Stomach (tissue), 9 donors: ENCODE data around the gene NFKBIA. TPM values are rescaled to one million over a fixed set of nuclear protein-coding genes. Genes with fewer than 3 reads are reported as not detected.
A peak's percentile ranks its signal among the peaks of the same experiment; 100 is the strongest.

ENCODE experiments used
- DNase-seq, 2 donors: peaks; one replicate each; pipeline versions ENCODE4 v3.0.0 to v3.0.0-alpha.2; 2013 to 2019
- H3K27ac ChIP-seq, 5 donors: fragments of 200-600 bp in 4 of 5; sonication (generic) in 4 of 5; one replicate each; pipeline ENCODE4 v1.5.1; 2013 to 2019; ENCODE audit warnings: mild to moderate bottlenecking in 1 of 5, moderate library complexity in 1 of 5
- H3K27me3 ChIP-seq, 3 donors: fragments of 200-600 bp; sonication (generic); one replicate each; pipeline ENCODE4 v1.5.1; 2017 to 2019; ENCODE audit warnings: mixed run types in 1 of 3
- H3K36me3 ChIP-seq, 4 donors: fragments of 200-600 bp; sonication (generic); 1 replicate in 3 of 4; 2 replicates in 1 of 4; pipeline ENCODE4 v1.5.1; 2016 to 2019
- H3K4me1 ChIP-seq, 4 donors: fragments of 200-600 bp; sonication (generic); one replicate each; pipeline ENCODE4 v1.5.1; 2016 to 2019
- H3K4me3 ChIP-seq, 4 donors: fragments of 200-600 bp; sonication (generic) in 3 of 4; one replicate each; pipeline ENCODE4 v1.5.1; 2016 to 2019; ENCODE audit warnings: mild to moderate bottlenecking in 1 of 4
- H3K9me3 ChIP-seq, 4 donors: fragments of 200-600 bp; sonication (generic); one replicate each; pipeline ENCODE4 v1.5.1; 2016 to 2019
- CTCF ChIP-seq, 7 experiments: fragments of 450-650 bp in 4 of 7; fragments of 200-600 bp in 3 of 7; sonication (generic) in 3 of 7; IDR thresholded peaks; one replicate each; pipeline ENCODE4 v1.5.1; 2016 to 2019; ENCODE audit warnings: antibody characterized with exemption in 7 of 7, control low read depth in 2 of 7, mild to moderate bottlenecking in 1 of 7
- EP300 ChIP-seq: sonication (generic); formaldehyde crosslinking; IDR thresholded peaks from one replicate; pipeline ENCODE4 v1.6.1; 2017; ENCODE audit warnings: antibody characterized with exemption
- POLR2A ChIP-seq, 4 donors: fragments of 450-650 bp; IDR thresholded peaks; one replicate each; pipeline ENCODE4 v1.6.1; 2016; ENCODE audit warnings: antibody characterized with exemption in 4 of 4, control low read depth in 2 of 4, mild to moderate bottlenecking in 1 of 4, moderate library complexity in 1 of 4
- POLR2AphosphoS5 ChIP-seq, 3 donors: sonication (generic); formaldehyde crosslinking; IDR thresholded peaks; one replicate each; pipeline ENCODE4 v1.6.1; 2016; ENCODE audit warnings: antibody characterized with exemption in 3 of 3
- WGBS, 5 donors: extraction: QIAGEN DNeasy Blood & Tissue Kit in 3 of 5; methylation state at CpG; one replicate each; pipeline versions ENCODE4 v1.1.5 to v1.1.7; 2013 to 2018; 5-methylcytosine and 5-hydroxymethylcytosine counted together
- intact Hi-C: fragments of 100-400 bp; cut with DNase I; formaldehyde crosslinking; loops from one replicate; pipeline ENCODE4 v1.15.1; 2023; ENCODE audit warnings: low total_unique reads
- polyA plus RNA-seq, 3 donors: library from polyadenylated mRNA; stranded (reverse); fragments of 200-250 nt; gene quantifications; one replicate each; pipeline ENCODE4 v1.2.3, GENCODE V29; 2013
- total RNA-seq, 5 donors: library from RNA; depleted of rRNA; stranded (reverse); fragments of >200 nt; gene quantifications; one replicate each; pipeline versions ENCODE4 v1.1.0 to v1.2.3, GENCODE V29; 2014 to 2016
- donor health status: healthy with polysubstance abuse.
- donor health status: Bipolar disorder and iron deficiency.
- donor health status: healthy.

NFKBIA gene
- total and polyA plus RNA-seq, 8 donors: 107 to 605 (median 172) TPM

DNA sequence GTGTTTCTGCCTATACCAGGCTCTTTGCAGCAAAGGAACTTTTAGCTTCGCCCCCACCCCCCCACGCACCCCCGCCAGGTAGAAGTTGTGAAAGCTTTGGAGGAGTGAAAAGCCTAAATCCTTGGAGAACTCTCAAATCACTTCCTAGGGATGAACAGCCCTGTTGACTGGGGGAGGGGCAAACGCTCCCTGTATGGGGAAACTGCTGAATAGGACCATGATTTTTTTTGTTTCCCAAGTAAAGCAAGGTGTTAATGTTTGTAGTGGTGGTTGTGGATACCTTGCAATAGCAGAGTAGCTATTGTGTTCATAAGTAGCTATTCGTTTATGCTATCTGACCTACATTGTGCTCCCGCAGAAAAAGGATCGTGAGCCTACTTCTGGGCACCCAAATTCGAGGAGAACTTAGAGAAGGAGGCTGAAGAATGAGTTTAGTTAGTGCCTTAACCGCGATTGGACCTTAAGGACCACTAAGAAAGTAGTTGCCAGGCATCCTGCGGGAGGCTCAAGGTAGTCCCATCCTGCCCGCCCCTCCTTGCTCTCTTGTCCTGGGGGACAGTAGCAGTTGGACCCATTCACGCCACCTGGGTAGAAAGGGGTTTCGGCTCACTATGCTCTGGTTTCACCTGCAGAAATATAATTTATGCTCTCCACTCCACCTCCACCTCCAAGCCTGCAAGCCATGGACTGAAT lies 901 bp upstream of the NFKBIA start:
- WGBS, 5 donors: 31 to 37% (median 31%) methylated on average over 13 to 14 of the region's 14 CpGs
- intact Hi-C loops: loop anchor here (10.0 kb wide), 2 partner anchors 71 to 111 kb away; partner anchors contain the start of gene PSMA6
- DNase-seq: no peak

DNA sequence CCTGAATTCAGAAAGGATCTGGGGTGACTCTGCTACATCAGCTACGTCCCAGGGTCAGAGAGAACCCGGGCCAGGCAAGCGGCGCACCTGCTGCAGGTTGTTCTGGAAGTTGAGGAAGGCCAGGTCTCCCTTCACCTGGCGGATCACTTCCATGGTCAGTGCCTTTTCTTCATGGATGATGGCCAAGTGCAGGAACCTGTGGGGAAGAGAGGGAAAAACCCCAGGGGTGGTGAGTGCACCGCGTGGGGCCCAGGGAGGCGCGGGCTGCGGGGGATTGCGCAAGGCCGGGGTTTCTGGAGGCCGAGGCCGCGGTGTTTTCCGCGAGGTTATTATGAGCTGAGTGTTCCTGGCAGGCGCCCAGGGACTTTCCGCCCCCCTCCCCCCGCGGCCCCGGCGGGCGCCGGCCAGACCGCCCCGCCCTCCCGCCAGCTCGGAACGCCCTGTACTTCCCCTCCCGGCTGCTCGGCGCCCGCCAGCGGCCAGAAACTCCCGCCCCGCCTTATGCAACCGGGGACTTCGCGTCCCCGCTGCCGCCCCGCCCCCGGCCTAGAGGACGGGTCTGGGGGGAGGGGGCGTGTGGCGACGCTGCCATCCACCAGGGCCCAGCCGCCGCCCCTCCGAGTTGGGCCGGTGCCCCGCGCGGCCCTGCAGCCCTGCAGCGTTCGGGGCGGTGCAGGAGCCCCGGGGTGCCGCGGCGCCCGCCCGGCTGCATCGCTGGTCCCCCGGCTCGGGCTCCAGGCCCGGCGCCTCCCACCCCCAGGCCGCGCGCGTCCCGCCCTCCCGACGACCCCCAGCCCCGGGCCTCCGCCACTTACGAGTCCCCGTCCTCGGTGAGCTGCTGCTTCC lies 723 bp downstream of the NFKBIA start:
- H3K4me1 ChIP-seq: peaks cover 48 to 66% (median 56%) of the 10 kb centered on the region in 4 donors
- WGBS, 5 donors: 0 to 1% (median 1%) methylated on average over 16 to 81 of the region's 81 CpGs
- peak overlapping the region; percentile 97 to 100 (median 99) for H3K27ac ChIP-seq
- no peaks in the 10 kb centered on the region for H3K27me3 ChIP-seq
- H3K9me3 ChIP-seq: no peaks in the 10 kb centered on the region
- H3K4me3 ChIP-seq: peak overlapping the region; percentile 72 to 97 (median 86)
- H3K36me3 ChIP-seq: peaks cover 37 to 47% (median 44%) of the 10 kb centered on the region in 4 donors
- peak; percentile 98 to 99 for DNase-seq
- intact Hi-C loops: loop anchor here (10.0 kb wide), 2 partner anchors 69 to 109 kb away; partner anchors contain the start of gene PSMA6
- TF ChIP-seq CTCF (IDR thresholded peaks at IDR 0.05) (no peak), POLR2AphosphoS5 (IDR thresholded peaks at IDR 0.05) (peak; percentile 80 to 91 (median 88)), POLR2A (IDR thresholded peaks at IDR 0.05) (peak in 1 of 4 donors; percentile 15), EP300 (peak; percentile 91)

More for the DNA sequence above, 901 bp upstream of the NFKBIA start:
- TF ChIP-seq EP300: no peak
- TF ChIP-seq POLR2AphosphoS5 (IDR thresholded peaks at IDR 0.05): no peak
- no peak for TF ChIP-seq CTCF (IDR thresholded peaks at IDR 0.05)
- TF ChIP-seq POLR2A (IDR thresholded peaks at IDR 0.05): no peak
- peak overlapping the region; percentile 72 to 97 (median 86) for H3K4me3 ChIP-seq
- no peaks in the 10 kb centered on the region for H3K27me3 ChIP-seq
- no peaks in the 10 kb centered on the region for H3K9me3 ChIP-seq
- peaks cover 31 to 33% (median 32%) of the 10 kb centered on the region in 4 donors for H3K36me3 ChIP-seq
- H3K27ac ChIP-seq: peak overlapping the region; percentile 97 to 100 (median 99)
- peaks cover 34 to 49% (median 42%) of the 10 kb centered on the region in 4 donors for H3K4me1 ChIP-seq

- H3K9me3 ChIP-seq: no peaks in the 10 kb centered on the region
- peaks cover 37 to 48% (median 44%) of the 10 kb centered on the region in 4 donors for H3K36me3 ChIP-seq
- no peak for TF ChIP-seq POLR2A (IDR thresholded peaks at IDR 0.05)
- TF ChIP-seq POLR2AphosphoS5 (IDR thresholded peaks at IDR 0.05): peak in 2 of 3 donors; percentile 31 to 45
- no peak for TF ChIP-seq EP300
- TF ChIP-seq CTCF (IDR thresholded peaks at IDR 0.05): no peak
- DNase-seq: peak in 1 of 2 donors; percentile 50
- 0 to 8% (median 4%) methylated on average over 7 to 8 of the region's 8 CpGs for WGBS, 5 donors
- intact Hi-C loops: loop anchor here (10.0 kb wide), 2 partner anchors 68 to 108 kb away; partner anchors contain the start of gene PSMA6
- no peaks in the 10 kb centered on the region for H3K27me3 ChIP-seq
- peak overlapping the region; percentile 94 to 100 (median 99) for H3K27ac ChIP-seq
- peak overlapping the region; percentile 72 to 97 (median 86) for H3K4me3 ChIP-seq
- H3K4me1 ChIP-seq: peaks cover 54 to 72% (median 63%) of the 10 kb centered on the region in 4 donors
Observed at GRCh38 chr14:35403114-35403602, 1.4 kb downstream of the NFKBIA start.
